Glutamatergic neuron (in vitro differentiated cells): ENCODE measurements around the gene LRRFIP1. TPM values are rescaled to one million over a fixed set of nuclear protein-coding genes. Genes with fewer than 3 reads are reported as not detected.
A peak's percentile ranks its signal among the peaks of the same experiment; 100 is the strongest.

ENCODE experiments used
- DNase-seq: peaks from one replicate; pipeline ENCODE4 v3.0.0; 2022
- H3K27ac Mint-ChIP-seq: one replicate; pipeline ENCODE4 v1.8.0; 2020; ENCODE audit warnings: mild to moderate bottlenecking, mixed read lengths, inconsistent platforms; ENCODE audit not compliant: unreplicated experiment
- H3K27me3 Mint-ChIP-seq: one replicate; pipeline ENCODE4 v1.8.0; 2020; ENCODE audit warnings: mild to moderate bottlenecking, moderate library complexity, mixed read lengths, inconsistent platforms; ENCODE audit not compliant: unreplicated experiment
- H3K36me3 Mint-ChIP-seq: one replicate; pipeline ENCODE4 v1.8.0; 2020; ENCODE audit warnings: mild to moderate bottlenecking, mixed read lengths, inconsistent platforms; ENCODE audit not compliant: unreplicated experiment
- H3K4me1 Mint-ChIP-seq: one replicate; pipeline ENCODE4 v1.8.0; 2020; ENCODE audit warnings: mild to moderate bottlenecking, low read depth, mixed read lengths, inconsistent platforms; ENCODE audit not compliant: unreplicated experiment
- H3K4me3 Mint-ChIP-seq: one replicate; pipeline ENCODE4 v1.8.0; 2020; ENCODE audit warnings: mild to moderate bottlenecking, mixed read lengths, inconsistent platforms; ENCODE audit not compliant: unreplicated experiment
- H3K9me3 Mint-ChIP-seq: one replicate; pipeline ENCODE4 v1.8.0; 2020; ENCODE audit warnings: mild to moderate bottlenecking, moderate library complexity, mixed read lengths, inconsistent platforms; ENCODE audit not compliant: unreplicated experiment
- total RNA-seq: library from RNA; stranded (reverse); fragmentation: NEBNext Ultra II Directional; extraction: Animal tissue kit (Norgen Biotek cat#: 25700); gene quantifications from one replicate; pipeline ENCODE4 v1.2.1, GENCODE V29; 2021; ENCODE audit not compliant: unreplicated experiment
- TF ChIP-seq, protein P1 (sequence below): fragments of 200-600 bp; sonication (generic); IDR thresholded peaks from one replicate; pipeline ENCODE4 v1.5.0; 2021; ENCODE audit not compliant: partially characterized antibody, unreplicated experiment

The LRRFIP1 gene
- total RNA-seq, 1 donor from 2014 or later = 112 TPM

DNA sequence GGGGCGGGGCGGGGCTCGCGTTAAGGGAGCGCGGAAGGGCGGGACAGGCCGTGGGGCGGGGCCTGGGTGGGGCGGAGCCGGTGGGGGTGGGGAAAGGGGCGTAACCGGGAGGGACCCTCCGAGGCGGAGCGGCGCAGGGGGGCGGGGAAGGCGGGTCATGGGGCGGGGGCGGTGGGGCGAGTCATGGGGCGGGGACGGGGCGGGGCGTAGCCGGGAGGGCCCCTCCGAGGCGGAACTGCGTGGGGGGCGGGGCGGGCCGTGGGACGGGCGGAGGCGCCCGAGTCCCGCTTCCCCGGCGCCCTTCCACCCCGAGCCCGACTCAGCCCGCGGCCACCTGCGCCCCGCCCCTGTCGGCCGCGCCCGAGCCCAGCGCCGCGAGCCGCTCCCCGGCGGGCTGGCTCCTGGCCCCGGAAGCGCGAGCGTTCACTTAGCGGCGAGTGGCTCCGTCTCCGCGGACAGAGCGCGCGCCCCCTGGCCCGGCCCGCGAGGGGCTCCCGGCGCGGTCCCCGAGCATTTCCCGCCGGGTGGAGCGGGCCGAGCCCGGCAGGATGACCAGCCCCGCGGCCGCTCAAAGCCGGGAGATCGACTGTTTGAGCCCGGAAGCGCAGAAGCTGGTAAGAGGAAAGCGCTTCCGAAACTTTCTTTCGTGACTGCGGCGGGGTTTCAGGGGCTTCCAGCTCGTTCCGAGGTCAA is 64.7 kb downstream of the LRRFIP1 start:
- H3K4me3 Mint-ChIP-seq = peak overlapping the region; percentile 73
- H3K4me1 Mint-ChIP-seq = peaks cover 31% of the 10 kb centered on the region
- peaks cover 4% of the 10 kb centered on the region for H3K27me3 Mint-ChIP-seq
- H3K36me3 Mint-ChIP-seq = no peaks in the 10 kb centered on the region
- peak; percentile 98 for DNase-seq
- peaks cover 21% of the 10 kb centered on the region for H3K9me3 Mint-ChIP-seq
- H3K27ac Mint-ChIP-seq = no peak overlapping the region
- TF ChIP-seq, protein P1, sequence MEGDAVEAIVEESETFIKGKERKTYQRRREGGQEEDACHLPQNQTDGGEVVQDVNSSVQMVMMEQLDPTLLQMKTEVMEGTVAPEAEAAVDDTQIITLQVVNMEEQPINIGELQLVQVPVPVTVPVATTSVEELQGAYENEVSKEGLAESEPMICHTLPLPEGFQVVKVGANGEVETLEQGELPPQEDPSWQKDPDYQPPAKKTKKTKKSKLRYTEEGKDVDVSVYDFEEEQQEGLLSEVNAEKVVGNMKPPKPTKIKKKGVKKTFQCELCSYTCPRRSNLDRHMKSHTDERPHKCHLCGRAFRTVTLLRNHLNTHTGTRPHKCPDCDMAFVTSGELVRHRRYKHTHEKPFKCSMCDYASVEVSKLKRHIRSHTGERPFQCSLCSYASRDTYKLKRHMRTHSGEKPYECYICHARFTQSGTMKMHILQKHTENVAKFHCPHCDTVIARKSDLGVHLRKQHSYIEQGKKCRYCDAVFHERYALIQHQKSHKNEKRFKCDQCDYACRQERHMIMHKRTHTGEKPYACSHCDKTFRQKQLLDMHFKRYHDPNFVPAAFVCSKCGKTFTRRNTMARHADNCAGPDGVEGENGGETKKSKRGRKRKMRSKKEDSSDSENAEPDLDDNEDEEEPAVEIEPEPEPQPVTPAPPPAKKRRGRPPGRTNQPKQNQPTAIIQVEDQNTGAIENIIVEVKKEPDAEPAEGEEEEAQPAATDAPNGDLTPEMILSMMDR = no peak

DNA sequence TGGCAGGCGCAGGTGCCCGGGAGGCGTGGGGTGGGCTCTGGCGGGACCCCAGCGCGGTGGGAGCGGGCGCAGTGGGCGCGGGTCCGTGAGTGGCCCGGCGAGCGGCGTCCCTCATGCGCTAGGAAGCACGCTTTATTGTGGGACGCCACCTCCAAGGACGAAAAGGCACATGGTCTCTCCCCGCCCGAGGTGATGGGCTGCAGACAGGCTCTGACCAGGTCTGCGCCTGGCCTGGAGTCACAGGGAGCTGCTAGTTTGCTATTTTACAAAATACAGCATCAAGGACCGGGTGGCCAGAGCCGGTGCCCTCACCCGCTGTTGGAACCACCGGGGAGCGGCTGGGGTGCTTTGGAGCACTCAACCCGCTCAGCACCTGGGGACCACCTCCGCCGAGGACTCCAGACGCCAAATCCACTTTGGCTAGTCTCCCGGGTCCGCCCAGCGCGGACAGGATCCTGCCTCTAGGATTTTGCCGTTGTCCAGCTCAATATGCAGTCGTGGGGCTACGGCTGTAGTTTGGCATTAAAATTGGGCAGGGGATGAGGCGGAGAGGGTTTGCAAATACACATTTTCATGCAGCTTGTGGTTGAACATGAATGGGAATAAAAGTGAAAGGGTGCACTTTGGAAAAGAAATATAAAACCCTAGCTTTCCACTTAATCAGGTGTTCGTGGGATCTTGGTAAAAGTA is 65.4 kb downstream of the LRRFIP1 start:
- Mint-ChIP-seq H3K4me1 (peaks cover 36% of the 10 kb centered on the region), H3K36me3 (no peaks in the 10 kb centered on the region), H3K4me3 (peak overlapping the region; percentile 90), H3K27me3 (peaks cover 2% of the 10 kb centered on the region), H3K27ac (peak overlapping the region; percentile 52), H3K9me3 (peaks cover 21% of the 10 kb centered on the region)
- TF ChIP-seq, protein P1 = no peak
- peak; percentile 64 for DNase-seq

DNA sequence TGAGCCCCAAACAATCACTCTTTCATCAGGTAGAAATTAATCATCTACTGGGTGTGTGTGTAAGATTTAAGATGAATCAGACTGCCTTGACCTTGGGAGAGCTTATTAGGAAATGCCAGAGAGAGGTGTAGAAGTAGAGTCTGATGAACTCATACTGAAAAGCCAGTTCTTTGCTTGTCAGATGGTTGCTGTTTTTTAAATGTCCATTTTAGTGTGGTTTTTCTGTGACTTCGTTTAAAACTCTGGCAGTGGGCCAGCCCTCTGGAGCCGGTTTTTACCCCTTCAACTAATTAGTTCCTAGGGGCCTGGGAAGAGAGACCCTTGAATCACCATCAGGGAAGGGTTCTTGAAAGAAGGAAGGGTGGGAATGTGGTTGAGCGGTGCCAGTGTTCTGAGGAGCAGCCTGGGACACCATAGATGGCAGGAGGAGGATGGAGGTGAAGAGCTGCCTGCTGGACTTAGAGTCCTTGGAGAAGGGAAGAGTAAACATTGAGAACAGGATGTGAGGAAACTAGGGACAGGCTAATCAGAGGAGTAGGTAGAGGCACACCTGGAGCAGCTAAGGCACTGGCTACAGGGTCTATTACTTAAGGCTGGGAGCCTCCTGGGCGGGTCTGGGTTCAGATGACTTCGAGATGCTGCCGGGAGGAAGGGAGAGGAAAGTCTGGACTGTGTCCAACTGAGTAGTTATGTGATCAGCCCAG is 66.1 kb downstream of the LRRFIP1 start:
- TF ChIP-seq, protein P1 = no peak
- no peak for DNase-seq
- peak overlapping the region; percentile 52 for H3K27ac Mint-ChIP-seq
- peak overlapping the region; percentile 90 for H3K4me3 Mint-ChIP-seq
- peaks cover 21% of the 10 kb centered on the region for H3K9me3 Mint-ChIP-seq
- peaks cover 2% of the 10 kb centered on the region for H3K27me3 Mint-ChIP-seq
- H3K36me3 Mint-ChIP-seq = no peaks in the 10 kb centered on the region
- peaks cover 38% of the 10 kb centered on the region for H3K4me1 Mint-ChIP-seq

DNA sequence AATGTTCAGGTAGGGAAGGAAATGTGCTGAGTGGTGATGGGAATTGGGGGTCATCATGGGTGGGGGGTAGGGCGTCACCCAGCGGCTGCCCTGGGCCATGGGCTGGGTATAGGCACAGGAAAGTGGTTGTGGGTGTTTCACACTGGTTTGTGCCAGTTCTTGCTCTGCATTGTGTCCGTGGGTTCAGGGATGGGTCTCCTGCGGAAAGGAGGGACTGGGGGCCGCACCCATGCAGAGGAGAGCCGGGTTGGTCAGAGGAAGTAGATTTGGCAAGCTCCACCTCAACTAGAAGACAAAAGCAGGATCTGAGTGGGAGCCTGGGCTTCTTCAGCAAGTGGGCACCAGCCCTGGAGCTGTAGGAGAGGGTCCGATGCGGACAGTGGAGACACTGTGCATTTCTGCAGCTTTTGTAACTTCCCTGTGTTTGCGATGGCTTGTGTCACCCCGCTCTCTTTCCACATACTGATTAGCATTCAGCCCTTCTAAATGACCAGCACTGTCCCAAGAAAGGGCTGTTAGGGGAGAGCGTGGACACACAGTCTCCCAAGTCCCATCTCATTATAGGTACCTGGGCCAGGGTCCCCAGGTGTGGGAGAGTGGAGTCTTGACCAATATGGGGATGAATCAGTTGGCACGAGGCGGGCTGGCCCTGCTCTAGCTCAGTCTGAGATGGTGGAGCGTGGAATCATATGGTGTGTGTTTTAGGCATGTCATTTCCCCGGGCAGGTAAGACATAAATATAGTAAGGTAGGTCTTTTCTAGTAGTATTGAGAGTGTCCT is 67.2 kb downstream of the LRRFIP1 start:
- peaks cover 18% of the 10 kb centered on the region for H3K9me3 Mint-ChIP-seq
- no peaks in the 10 kb centered on the region for H3K36me3 Mint-ChIP-seq
- no peak for DNase-seq
- peak overlapping the region; percentile 90 for H3K4me3 Mint-ChIP-seq
- H3K4me1 Mint-ChIP-seq = peaks cover 43% of the 10 kb centered on the region
- TF ChIP-seq, protein P1 = no peak
- peaks cover 2% of the 10 kb centered on the region for H3K27me3 Mint-ChIP-seq
- peak overlapping the region; percentile 25 for H3K27ac Mint-ChIP-seq
